Lung (tissue), 12 donors: ENCODE results near the gene JDP2. TPM values are rescaled to one million over a fixed set of nuclear protein-coding genes. Genes with fewer than 3 reads are reported as not detected.
A peak's percentile ranks its signal among the peaks of the same experiment; 100 is the strongest.

Experiments used
- ATAC-seq: fragments of 200-7000 bp; cut with Tn5 transposase; one replicate; pipeline ENCODE4 v1.9.1; 2020; ENCODE audit warnings: moderate number of reproducible peaks; ENCODE audit not compliant: insufficient read depth, low FRiP score
- DNase-seq, 3 donors: peaks; one replicate each; pipeline ENCODE4 v3.0.0-alpha.2; 2013 to 2017
- H3K27ac ChIP-seq, 2 donors: one replicate each; pipeline ENCODE4 v1.5.1; 2013; ENCODE audit warnings: mild to moderate bottlenecking in 2 of 2, moderate library complexity in 2 of 2, control low read depth in 1 of 2, inconsistent platforms in 1 of 2, low read depth in 1 of 2, low read length in 1 of 2
- H3K27me3 ChIP-seq, 3 donors: one replicate each; pipeline ENCODE4 v1.5.1; 2013; ENCODE audit warnings: low read length in 2 of 3; ENCODE audit not compliant: control insufficient read depth in 3 of 3, insufficient read depth in 3 of 3
- H3K36me3 ChIP-seq, 4 donors: one replicate each; pipeline ENCODE4 v1.5.1; 2013; ENCODE audit warnings: low read length in 4 of 4, mild to moderate bottlenecking in 1 of 4, moderate library complexity in 1 of 4; ENCODE audit not compliant: control insufficient read depth in 4 of 4, insufficient read depth in 4 of 4
- H3K4me1 ChIP-seq, 5 donors: one replicate each; pipeline ENCODE4 v1.5.1; 2013; ENCODE audit warnings: low read length in 5 of 5, mild to moderate bottlenecking in 2 of 5, moderate library complexity in 1 of 5; ENCODE audit not compliant: control insufficient read depth in 5 of 5, insufficient read depth in 5 of 5
- H3K4me3 ChIP-seq: one replicate; pipeline ENCODE4 v1.5.1; 2013; ENCODE audit warnings: mild to moderate bottlenecking, control low read depth, moderate library complexity
- H3K9ac ChIP-seq, 2 donors: one replicate each; pipeline ENCODE4 v1.5.1; 2013; ENCODE audit warnings: low read length in 2 of 2, control low read depth in 1 of 2; ENCODE audit not compliant: insufficient read depth in 1 of 2
- H3K9me3 ChIP-seq, 4 donors: one replicate each; pipeline ENCODE4 v1.5.1; 2013; ENCODE audit warnings: low read length in 3 of 4, mild to moderate bottlenecking in 1 of 4, moderate library complexity in 1 of 4; ENCODE audit not compliant: control insufficient read depth in 4 of 4, insufficient read depth in 3 of 4
- CTCF ChIP-seq: IDR thresholded peaks from 2 replicates; pipeline ENCODE4 v1.5.1; 2012; ENCODE audit warnings: mild to moderate bottlenecking; ENCODE audit errors: control extremely low read depth, extremely low read depth
- WGBS, 2 donors: extraction: QIAGEN DNeasy Blood & Tissue Kit; methylation state at CpG; one replicate each; pipeline ENCODE4 v1.1.7; 2013; 5-methylcytosine and 5-hydroxymethylcytosine counted together
- polyA plus RNA-seq, 2 donors: library from polyadenylated mRNA; stranded (reverse); fragments of 200-250 nt; gene quantifications; one replicate each; pipeline ENCODE4 v1.2.1, GENCODE V29; 2013
- total RNA-seq, 2 donors: library from RNA; depleted of rRNA in 1 of 2; stranded (reverse); fragments of >200 nt in 1 of 2; gene quantifications; one replicate each; pipeline ENCODE4 v1.2.1, GENCODE V29; 2014 to 2021
- donor health status: control.
- donor health status: control.
- donor health status: Bipolar disorder and iron deficiency.
- donor health status: healthy.
- donor health status: DM: yes; HTN: yes; CAD: no.

JDP2 gene
- total and polyA plus RNA-seq, 4 donors: 34.8 to 88.9 (median 57.7) TPM

DNA sequence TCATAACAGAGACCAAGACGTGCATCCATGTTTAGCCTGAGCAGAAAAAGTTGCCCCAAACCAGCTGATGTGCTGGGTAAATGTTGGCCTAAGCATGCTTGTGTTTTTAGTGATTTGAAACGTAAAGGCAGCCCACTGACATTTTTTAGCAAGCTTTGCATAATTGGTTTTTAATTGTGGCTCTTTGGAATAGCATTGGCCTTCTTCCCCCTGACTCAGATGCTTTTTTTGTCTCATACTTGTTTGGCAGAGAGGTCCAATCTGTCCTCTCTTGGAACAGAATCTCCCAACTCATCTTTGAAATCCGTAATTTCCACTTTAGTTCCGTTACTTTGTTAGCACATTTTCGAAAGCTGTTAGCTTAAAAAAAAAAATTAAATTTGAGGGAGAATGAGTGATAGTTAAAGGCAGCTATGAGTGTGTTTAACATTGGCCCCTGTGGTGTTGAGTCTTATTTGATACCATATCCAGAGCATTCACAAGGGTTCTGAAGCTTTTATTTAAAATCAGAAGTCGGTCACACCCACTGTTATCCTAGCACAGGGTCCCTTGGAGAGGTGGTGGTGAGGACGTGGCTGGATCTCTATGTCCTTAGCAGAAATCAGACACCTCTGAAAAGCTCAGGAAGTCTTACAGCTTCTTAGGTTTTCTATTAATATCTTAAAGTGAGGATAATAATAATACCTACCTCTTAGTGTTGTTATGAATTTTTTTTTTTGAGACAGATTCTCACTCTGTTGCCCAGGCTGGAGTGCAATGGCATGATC lies 15.6 kb downstream of the JDP2 start:
- H3K4me3 ChIP-seq: no peak overlapping the region
- 79 to 87% methylated on average over 7 of the region's 7 CpGs for WGBS, 2 donors
- H3K27ac ChIP-seq: peak overlapping the region in 1 of 2 donors; percentile 55
- DNase-seq: peak in 2 of 3 donors; percentile 81 to 90
- peaks cover 11 to 36% (median 15%) of the 10 kb centered on the region in 4 donors for H3K36me3 ChIP-seq
- H3K27me3 ChIP-seq: no peaks in the 10 kb centered on the region
- H3K9ac ChIP-seq: no peak overlapping the region
- H3K9me3 ChIP-seq: no peaks in the 10 kb centered on the region
- H3K4me1 ChIP-seq: peaks cover 0 to 43% (median 16%) of the 10 kb centered on the region in 5 donors
- ATAC-seq: no peak
- TF ChIP-seq CTCF: no peak

- H3K4me1 ChIP-seq: peaks cover 0 to 52% (median 22%) of the 10 kb centered on the region in 5 donors
- DNase-seq: no peak
- no peak for TF ChIP-seq CTCF
- peak overlapping the region in 1 of 2 donors; percentile 17 for H3K27ac ChIP-seq
- H3K4me3 ChIP-seq: no peak overlapping the region
- no peak overlapping the region for H3K9ac ChIP-seq
- peaks cover 0 to 27% (median 9%) of the 10 kb centered on the region in 4 donors for H3K36me3 ChIP-seq
- H3K27me3 ChIP-seq: no peaks in the 10 kb centered on the region
- WGBS, 2 donors: 95 to 96% methylated on average over 6 of the region's 6 CpGs
- no peaks in the 10 kb centered on the region for H3K9me3 ChIP-seq
- no peak for ATAC-seq
Observed at GRCh38 chr14:75445236-75445635, 17.4 kb downstream of the JDP2 start.

- no peak overlapping the region for H3K27ac ChIP-seq
- no peak for ATAC-seq
- H3K9me3 ChIP-seq: no peaks in the 10 kb centered on the region
- peaks cover 0 to 47% (median 19%) of the 10 kb centered on the region in 5 donors for H3K4me1 ChIP-seq
- 58 to 83% methylated on average over 3 of the region's 3 CpGs for WGBS, 2 donors
- peaks cover 0 to 21% (median 10%) of the 10 kb centered on the region in 4 donors for H3K36me3 ChIP-seq
- no peak overlapping the region for H3K9ac ChIP-seq
- no peaks in the 10 kb centered on the region for H3K27me3 ChIP-seq
- no peak for DNase-seq
- no peak for TF ChIP-seq CTCF
- no peak overlapping the region for H3K4me3 ChIP-seq
Observed at GRCh38 chr14:75445963-75446362, 18.1 kb downstream of the JDP2 start.
